ENCODE measurements around the gene TNRC6B. TPM values are rescaled to one million over a fixed set of nuclear protein-coding genes. Genes with fewer than 3 reads are reported as not detected.
A peak's percentile ranks its signal among the peaks of the same experiment; 100 is the strongest.

Gene TNRC6B
- total RNA-seq, 1 donor from 2014 or later, result 51.2 TPM

DNA sequence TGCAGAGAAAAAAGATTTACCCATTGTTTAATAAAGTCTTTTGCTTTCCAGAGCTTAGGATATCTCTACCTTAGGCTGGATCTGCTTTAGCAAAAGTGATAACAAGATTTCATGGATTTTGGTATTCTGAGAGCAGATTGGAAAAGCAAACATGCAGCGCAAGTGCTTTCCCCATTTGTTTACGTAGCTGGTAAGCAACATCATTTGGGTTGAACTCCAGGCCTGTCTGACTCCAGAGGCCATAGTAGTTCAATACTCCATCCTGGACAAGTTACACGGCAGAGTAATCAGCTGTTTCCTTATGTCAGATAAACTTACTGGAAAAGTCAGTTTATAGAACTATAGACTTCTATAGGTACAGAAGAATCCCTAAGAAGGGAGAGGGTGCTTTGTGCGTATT, 40.6 kb upstream of the TNRC6B start:
- no peaks in the 10 kb centered on the region for H3K36me3 ChIP-seq (ENCODE audit: insufficient read depth, low read length)
- H3K27me3 ChIP-seq (ENCODE audit: insufficient read depth, low read length), result no peaks in the 10 kb centered on the region
- Mint-ChIP-seq H3K4me3 (ENCODE audit: unreplicated experiment) (no peak overlapping the region), H3K9me3 (ENCODE audit: unreplicated experiment) (no peaks in the 10 kb centered on the region), H3K36me3 (ENCODE audit: low read depth, unreplicated experiment) (peaks cover 3% of the 10 kb centered on the region), H3K27ac (ENCODE audit: unreplicated experiment) (peak overlapping the region; percentile 58), H3K4me1 (ENCODE audit: low read depth, unreplicated experiment) (no peaks in the 10 kb centered on the region), H3K27me3 (ENCODE audit: low read depth, unreplicated experiment) (no peaks in the 10 kb centered on the region)
- no peak overlapping the region for H3K9ac ChIP-seq (ENCODE audit: low read length)
- H3K4me2 ChIP-seq (ENCODE audit: low read length), result no peak overlapping the region
- no peak overlapping the region for H3K27ac ChIP-seq (ENCODE audit: low read depth, low read length)
- no peaks in the 10 kb centered on the region for H3K4me1 ChIP-seq (ENCODE audit: insufficient read depth, low read length)
- no peaks in the 10 kb centered on the region for H3K79me2 ChIP-seq (ENCODE audit: insufficient read depth, low read length)
- H2AFZ ChIP-seq (ENCODE audit: low read depth, low read length), result no peak overlapping the region
- TF ChIP-seq EZH2 (IDR thresholded peaks at IDR 0.05; ENCODE audit: insufficient read depth, low read length), result no peak
- TF ChIP-seq, protein P1, sequence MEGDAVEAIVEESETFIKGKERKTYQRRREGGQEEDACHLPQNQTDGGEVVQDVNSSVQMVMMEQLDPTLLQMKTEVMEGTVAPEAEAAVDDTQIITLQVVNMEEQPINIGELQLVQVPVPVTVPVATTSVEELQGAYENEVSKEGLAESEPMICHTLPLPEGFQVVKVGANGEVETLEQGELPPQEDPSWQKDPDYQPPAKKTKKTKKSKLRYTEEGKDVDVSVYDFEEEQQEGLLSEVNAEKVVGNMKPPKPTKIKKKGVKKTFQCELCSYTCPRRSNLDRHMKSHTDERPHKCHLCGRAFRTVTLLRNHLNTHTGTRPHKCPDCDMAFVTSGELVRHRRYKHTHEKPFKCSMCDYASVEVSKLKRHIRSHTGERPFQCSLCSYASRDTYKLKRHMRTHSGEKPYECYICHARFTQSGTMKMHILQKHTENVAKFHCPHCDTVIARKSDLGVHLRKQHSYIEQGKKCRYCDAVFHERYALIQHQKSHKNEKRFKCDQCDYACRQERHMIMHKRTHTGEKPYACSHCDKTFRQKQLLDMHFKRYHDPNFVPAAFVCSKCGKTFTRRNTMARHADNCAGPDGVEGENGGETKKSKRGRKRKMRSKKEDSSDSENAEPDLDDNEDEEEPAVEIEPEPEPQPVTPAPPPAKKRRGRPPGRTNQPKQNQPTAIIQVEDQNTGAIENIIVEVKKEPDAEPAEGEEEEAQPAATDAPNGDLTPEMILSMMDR (IDR thresholded peaks at IDR 0.05; ENCODE audit: insufficient read depth, low read depth, low read length), result no peak
- no peaks in the 10 kb centered on the region for H3K9me3 ChIP-seq (ENCODE audit: insufficient read depth, low read depth, low read length)
- DNase-seq (ENCODE audit: low read depth) (no peak), FAIRE-seq (no peak)
- no peak overlapping the region for H3K4me3 ChIP-seq (ENCODE audit: insufficient read depth, low read depth, low read length)
- H4K20me1 ChIP-seq (ENCODE audit: insufficient read depth, low read length), result no peaks in the 10 kb centered on the region

DNA sequence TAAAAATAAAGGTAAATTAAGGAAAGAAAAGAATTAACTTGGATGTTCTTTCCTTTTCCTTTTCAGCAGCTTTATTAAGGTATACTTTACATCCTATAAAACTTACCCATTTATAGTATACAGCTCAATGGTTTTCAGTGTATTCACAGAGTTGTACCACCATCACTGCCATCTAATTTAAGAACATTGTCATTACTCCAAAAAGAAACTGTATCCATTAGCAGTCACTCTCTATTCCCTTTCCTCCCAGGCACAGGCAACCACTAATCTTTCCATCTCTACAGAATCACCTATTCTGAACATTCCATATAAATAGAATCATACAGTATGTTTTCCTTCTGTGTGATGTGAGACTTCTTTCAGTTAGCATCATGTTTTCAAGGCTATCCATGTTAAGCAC, 38.9 kb upstream of the TNRC6B start:
- Mint-ChIP-seq H3K36me3 (ENCODE audit: low read depth, unreplicated experiment) (peaks cover 3% of the 10 kb centered on the region), H3K27ac (ENCODE audit: unreplicated experiment) (no peak overlapping the region), H3K4me1 (ENCODE audit: low read depth, unreplicated experiment) (no peaks in the 10 kb centered on the region), H3K9me3 (ENCODE audit: unreplicated experiment) (no peaks in the 10 kb centered on the region), H3K27me3 (ENCODE audit: low read depth, unreplicated experiment) (no peaks in the 10 kb centered on the region), H3K4me3 (ENCODE audit: unreplicated experiment) (no peak overlapping the region)
- Histone ChIP-seq H2AFZ (ENCODE audit: low read depth, low read length) (no peak overlapping the region), H3K36me3 (ENCODE audit: insufficient read depth, low read length) (no peaks in the 10 kb centered on the region), H3K9me3 (ENCODE audit: insufficient read depth, low read depth, low read length) (no peaks in the 10 kb centered on the region), H3K9ac (ENCODE audit: low read length) (no peak overlapping the region), H3K27me3 (ENCODE audit: insufficient read depth, low read length) (no peaks in the 10 kb centered on the region), H3K27ac (ENCODE audit: low read depth, low read length) (no peak overlapping the region), H3K4me3 (ENCODE audit: insufficient read depth, low read depth, low read length) (no peak overlapping the region), H3K4me2 (ENCODE audit: low read length) (no peak overlapping the region), H3K4me1 (ENCODE audit: insufficient read depth, low read length) (no peaks in the 10 kb centered on the region), H3K79me2 (ENCODE audit: insufficient read depth, low read length) (no peaks in the 10 kb centered on the region), H4K20me1 (ENCODE audit: insufficient read depth, low read length) (no peaks in the 10 kb centered on the region)
- FAIRE-seq (no peak), DNase-seq (ENCODE audit: low read depth) (no peak)
- TF ChIP-seq, protein P1 (IDR thresholded peaks at IDR 0.05; ENCODE audit: insufficient read depth, low read depth, low read length), result no peak
- TF ChIP-seq EZH2 (IDR thresholded peaks at IDR 0.05; ENCODE audit: insufficient read depth, low read length), result no peak

DNA sequence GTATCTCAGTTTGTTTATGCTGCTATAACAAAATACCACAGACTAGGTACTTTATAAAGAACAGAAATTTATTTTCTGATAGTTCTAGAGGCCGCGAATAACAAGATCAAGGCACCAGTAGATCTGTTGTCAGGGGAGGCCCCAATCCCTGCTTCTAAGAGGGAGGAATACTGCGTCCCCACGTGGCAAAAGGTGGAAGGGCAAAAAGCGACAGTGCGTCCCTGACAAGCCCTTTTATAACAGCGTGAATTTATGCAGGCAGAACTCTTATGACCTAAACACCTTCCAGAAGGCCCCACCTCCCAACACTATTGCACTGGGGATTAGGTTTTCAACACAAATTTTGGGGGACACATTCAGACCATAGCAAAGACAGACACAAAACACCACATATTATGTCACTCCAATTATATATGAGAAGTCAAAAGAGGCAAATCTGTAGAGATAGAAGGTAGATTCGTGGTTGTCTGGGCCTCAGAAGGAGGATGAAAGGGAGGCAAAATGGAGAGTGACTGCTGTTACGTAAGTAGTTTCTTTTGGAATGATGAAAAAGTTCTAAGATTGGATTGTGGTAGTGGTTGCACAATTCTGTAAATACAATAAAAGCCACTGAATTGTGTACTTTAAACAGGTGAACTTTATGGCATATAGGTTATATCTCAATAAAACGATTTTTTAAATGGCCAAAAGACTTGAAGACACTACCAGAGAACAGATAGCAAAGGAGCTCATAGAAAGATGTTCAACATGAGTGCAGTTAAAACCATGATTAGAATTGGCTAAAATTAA, 30.1 kb upstream of the TNRC6B start:
- Histone ChIP-seq H3K27me3 (ENCODE audit: insufficient read depth, low read length) (no peaks in the 10 kb centered on the region), H3K9ac (ENCODE audit: low read length) (no peak overlapping the region), H2AFZ (ENCODE audit: low read depth, low read length) (no peak overlapping the region), H3K36me3 (ENCODE audit: insufficient read depth, low read length) (no peaks in the 10 kb centered on the region), H3K9me3 (ENCODE audit: insufficient read depth, low read depth, low read length) (no peaks in the 10 kb centered on the region), H3K4me1 (ENCODE audit: insufficient read depth, low read length) (no peaks in the 10 kb centered on the region), H3K4me2 (ENCODE audit: low read length) (no peak overlapping the region), H4K20me1 (ENCODE audit: insufficient read depth, low read length) (no peaks in the 10 kb centered on the region), H3K4me3 (ENCODE audit: insufficient read depth, low read depth, low read length) (no peak overlapping the region), H3K79me2 (ENCODE audit: insufficient read depth, low read length) (no peaks in the 10 kb centered on the region), H3K27ac (ENCODE audit: low read depth, low read length) (no peak overlapping the region)
- DNase-seq (ENCODE audit: low read depth), result no peak
- Mint-ChIP-seq H3K27me3 (ENCODE audit: low read depth, unreplicated experiment) (no peaks in the 10 kb centered on the region), H3K4me3 (ENCODE audit: unreplicated experiment) (no peak overlapping the region), H3K36me3 (ENCODE audit: low read depth, unreplicated experiment) (no peaks in the 10 kb centered on the region), H3K4me1 (ENCODE audit: low read depth, unreplicated experiment) (no peaks in the 10 kb centered on the region), H3K27ac (ENCODE audit: unreplicated experiment) (no peak overlapping the region), H3K9me3 (ENCODE audit: unreplicated experiment) (no peaks in the 10 kb centered on the region)
- FAIRE-seq, result no peak
- TF ChIP-seq, protein P1 (IDR thresholded peaks at IDR 0.05; ENCODE audit: insufficient read depth, low read depth, low read length), result no peak
- TF ChIP-seq EZH2 (IDR thresholded peaks at IDR 0.05; ENCODE audit: insufficient read depth, low read length), result no peak

All from astrocyte (in vitro differentiated cells and primary cell).